Activated CD4-positive, CD25-positive, alpha-beta regulatory T cell (primary cell): Measurements from ENCODE around the gene MMP11.

Source experiments
- DNase-seq, 4 experiments: peaks; one replicate each; lab custom pipeline; 2025; lab: John Stamatoyannopoulos, UW

Gene MMP11

GRCh38 chr22:23831261-23831660, 58.6 kb downstream of the MMP11 start:
- DNase-seq: no peak

GRCh38 chr22:23831781-23832180, 59.1 kb downstream of the MMP11 start:
- DNase-seq: no peak

DNA sequence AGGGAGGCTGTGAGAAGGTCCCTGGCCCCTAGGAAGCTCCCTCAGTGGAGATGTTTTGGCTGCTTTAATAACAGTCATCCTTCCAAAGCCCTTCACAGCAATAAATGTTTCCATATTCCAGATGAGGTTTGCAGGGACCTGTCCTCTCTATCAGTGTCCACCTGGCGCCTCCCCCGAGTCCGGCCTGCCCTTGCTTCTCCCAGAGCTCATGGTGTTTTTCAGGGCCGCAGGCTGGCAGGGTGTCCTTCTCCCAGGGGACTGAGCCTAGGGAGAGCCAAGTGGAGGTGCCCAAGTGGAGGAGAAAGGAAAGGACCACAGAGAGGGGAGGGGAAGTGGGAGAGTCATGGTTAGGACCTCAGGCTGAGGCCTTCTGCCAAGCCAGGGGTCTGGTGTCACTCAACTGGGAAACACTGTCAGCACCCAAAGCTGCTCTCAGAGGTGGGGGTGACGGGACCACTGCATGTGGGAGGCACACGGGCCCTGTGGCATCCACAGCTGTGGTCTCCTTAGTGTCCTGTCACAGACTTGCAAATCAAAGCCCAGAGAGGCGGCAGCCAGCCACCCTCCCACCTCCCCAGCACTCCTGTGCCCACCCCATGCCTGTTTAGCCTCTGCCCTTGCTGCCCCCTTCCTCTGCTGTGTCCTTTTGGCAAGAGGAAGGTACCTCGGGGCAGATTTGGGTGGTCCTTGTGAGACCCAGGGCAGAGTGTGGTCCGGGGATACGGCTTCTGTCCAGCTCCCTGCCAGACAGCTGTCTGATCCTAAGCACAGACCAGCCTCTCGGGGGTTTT, 59.8 kb downstream of the MMP11 start:
- no peak for DNase-seq

DNA sequence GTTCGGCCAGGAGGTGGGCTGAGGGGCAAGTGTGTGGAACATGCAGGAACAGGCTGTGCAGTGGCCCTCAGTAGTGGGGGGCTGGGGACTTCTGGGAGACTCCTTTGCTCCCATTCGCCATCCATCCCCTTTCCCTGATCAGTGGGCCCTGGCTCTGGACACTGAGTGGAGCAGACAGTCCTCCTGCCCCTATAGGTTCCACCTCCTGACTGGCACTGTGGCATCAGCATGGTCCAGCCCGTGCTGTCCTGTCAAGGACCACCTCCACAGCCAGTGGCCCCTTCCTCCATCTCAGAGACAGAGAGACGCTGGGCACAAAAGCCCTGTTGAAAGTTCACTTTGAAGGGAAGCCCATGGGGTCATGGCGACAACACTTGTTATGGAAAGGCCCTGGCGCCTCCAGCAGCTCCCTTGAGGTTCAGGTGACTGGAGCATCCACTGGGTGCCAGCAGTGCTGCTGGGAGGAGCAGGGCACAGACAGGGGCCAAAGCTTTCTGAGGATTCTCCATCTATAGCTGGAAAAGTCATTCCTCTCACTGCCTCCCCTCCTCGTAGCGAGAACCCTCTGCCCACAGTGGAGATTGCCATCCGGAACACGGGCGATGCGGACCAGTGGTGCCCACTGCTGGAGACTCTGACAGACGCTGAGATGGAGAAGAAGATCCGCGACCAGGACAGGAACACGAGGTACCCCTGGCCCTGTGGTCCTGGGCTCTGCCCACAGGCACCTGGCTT, 60.5 kb downstream of the MMP11 start:
- DNase-seq: no peak
